WTC11 (cell line): ENCODE results near the gene AMN. TPM values are rescaled to one million over a fixed set of nuclear protein-coding genes. Genes with fewer than 3 reads are reported as not detected.

ENCODE experiments used
- ATAC-seq: fragments of 200-7000 bp; cut with Tn5 transposase; 2 replicates; pipeline ENCODE4 v1.10.0; 2021; ENCODE audit warnings: mild to moderate bottlenecking, moderate library complexity
- CTCF ChIA-PET: fragments of 300-600 bp; sonication (Branson Sonifier 250); formaldehyde crosslinking; loops from one replicate; lab custom pipeline; 2021; ENCODE audit warnings: antibody characterized with exemption; lab: Charles Lee
- POLR2A ChIA-PET: fragments of 350-600 bp; sonication (Branson Sonifier 250); formaldehyde crosslinking; loops from one replicate; lab custom pipeline; 2021; ENCODE audit warnings: antibody characterized with exemption; lab: Charles Lee
- DNase-seq: peaks from one replicate; pipeline ENCODE4 v3.0.0; 2021; ENCODE audit warnings: low spot score
- H3K27ac Mint-ChIP-seq: 2 replicates; pipeline ENCODE4 v1.8.0; 2021; ENCODE audit warnings: mixed read lengths
- H3K27me3 Mint-ChIP-seq: 2 replicates; pipeline ENCODE4 v1.8.0; 2021; ENCODE audit warnings: low read depth, mild to moderate bottlenecking, moderate library complexity, mixed read lengths
- H3K36me3 Mint-ChIP-seq: 2 replicates; pipeline ENCODE4 v1.8.0; 2021; ENCODE audit warnings: mixed read lengths
- H3K4me1 Mint-ChIP-seq: 2 replicates; pipeline ENCODE4 v1.8.0; 2022; ENCODE audit warnings: mixed read lengths
- H3K4me3 Mint-ChIP-seq: 2 replicates; pipeline ENCODE4 v1.8.0; 2021; ENCODE audit warnings: mild to moderate bottlenecking, moderate library complexity, mixed read lengths
- H3K9me3 Mint-ChIP-seq: 2 replicates; pipeline ENCODE4 v1.8.0; 2021; ENCODE audit warnings: mixed read lengths
- ATF1 ChIP-seq: sonication (generic); formaldehyde crosslinking; IDR thresholded peaks from 2 replicates; pipeline ENCODE4 v1.8.1; 2023; ENCODE audit warnings: mild to moderate bottlenecking, moderate library complexity, missing genetic modification reagents
- ATF3 ChIP-seq: sonication (generic); formaldehyde crosslinking; conservative IDR thresholded peaks from 2 replicates; pipeline ENCODE4 v1.8.1; 2022; ENCODE audit warnings: mild to moderate bottlenecking, missing genetic modification reagents
- ATF6 ChIP-seq: sonication (generic); formaldehyde crosslinking; IDR thresholded peaks from 2 replicates; pipeline ENCODE4 v1.8.1; 2023; ENCODE audit warnings: mild to moderate bottlenecking, missing genetic modification reagents
- CDX4 ChIP-seq: fragments of 250-450 bp; sonication (Bioruptor Pico); IDR thresholded peaks from 2 replicates; pipeline ENCODE4 v1.9.0; 2021; ENCODE audit warnings: moderate library complexity, mild to moderate bottlenecking, inconsistent platforms, borderline replicate concordance
- CREB1 ChIP-seq: sonication (generic); formaldehyde crosslinking; IDR thresholded peaks from 2 replicates; pipeline ENCODE4 v1.8.0; 2023; ENCODE audit warnings: mild to moderate bottlenecking, missing genetic modification reagents
- E2F1 ChIP-seq: sonication (generic); formaldehyde crosslinking; IDR thresholded peaks from 2 replicates; pipeline ENCODE4 v1.8.0; 2022; ENCODE audit warnings: mild to moderate bottlenecking, missing genetic modification reagents
- E2F5 ChIP-seq: sonication (generic); formaldehyde crosslinking; IDR thresholded peaks from 2 replicates; pipeline ENCODE4 v1.8.1; 2022; ENCODE audit warnings: mild to moderate bottlenecking, moderate library complexity, missing genetic modification reagents
- EMX1 ChIP-seq: fragments of 250-450 bp; sonication (Bioruptor Pico); IDR thresholded peaks from 2 replicates; pipeline ENCODE4 v1.8.0; 2021; ENCODE audit warnings: mild to moderate bottlenecking
- GTF2I ChIP-seq: fragments of 250-450 bp; sonication (Bioruptor Pico); conservative IDR thresholded peaks from 2 replicates; pipeline ENCODE4 v1.4.0; 2021; ENCODE audit warnings: mild to moderate bottlenecking
- IRF1 ChIP-seq: sonication (generic); formaldehyde crosslinking; IDR thresholded peaks from 2 replicates; pipeline ENCODE4 v1.8.0; 2023; ENCODE audit warnings: missing genetic modification reagents
- MLX ChIP-seq: sonication (generic); formaldehyde crosslinking; IDR thresholded peaks from 2 replicates; pipeline ENCODE4 v1.8.1; 2023; ENCODE audit warnings: mild to moderate bottlenecking, missing genetic modification reagents, moderate library complexity
- NFE2L1 ChIP-seq: sonication (generic); formaldehyde crosslinking; IDR thresholded peaks from 2 replicates; pipeline ENCODE4 v1.8.1; 2023; ENCODE audit warnings: missing genetic modification reagents
- NFYB ChIP-seq: sonication (generic); formaldehyde crosslinking; conservative IDR thresholded peaks from 2 replicates; pipeline ENCODE4 v1.8.0; 2022; ENCODE audit warnings: low read depth, missing genetic modification reagents
- NR1H2 ChIP-seq: sonication (generic); formaldehyde crosslinking; IDR thresholded peaks from 2 replicates; pipeline ENCODE4 v1.9.0; 2021; ENCODE audit warnings: mild to moderate bottlenecking, moderate library complexity, missing genetic modification reagents
- NR2C2 ChIP-seq: sonication (generic); formaldehyde crosslinking; IDR thresholded peaks from 2 replicates; pipeline ENCODE4 v1.8.0; 2022; ENCODE audit warnings: mild to moderate bottlenecking, missing genetic modification reagents
- PRDM15 ChIP-seq: sonication (generic); formaldehyde crosslinking; IDR thresholded peaks from 2 replicates; pipeline ENCODE4 v1.8.0; 2022; ENCODE audit warnings: missing genetic modification reagents
- RELA ChIP-seq: sonication (generic); formaldehyde crosslinking; IDR thresholded peaks from 2 replicates; pipeline ENCODE4 v1.8.1; 2022; ENCODE audit warnings: missing genetic modification reagents, mild to moderate bottlenecking, borderline replicate concordance
- SMAD4 ChIP-seq: sonication (generic); formaldehyde crosslinking; IDR thresholded peaks from 2 replicates; pipeline ENCODE4 v1.8.0; 2022; ENCODE audit warnings: mild to moderate bottlenecking, missing genetic modification reagents
- SOX15 ChIP-seq: fragments of 250-450 bp; sonication (Bioruptor Pico); IDR thresholded peaks from 2 replicates; pipeline ENCODE4 v1.9.0; 2021; ENCODE audit warnings: mild to moderate bottlenecking
- TCF7 ChIP-seq: sonication (generic); formaldehyde crosslinking; IDR thresholded peaks from 2 replicates; pipeline ENCODE4 v1.8.0; 2022; ENCODE audit warnings: mild to moderate bottlenecking, low read depth, missing genetic modification reagents, moderate library complexity
- ZNF121 ChIP-seq: sonication (generic); formaldehyde crosslinking; IDR thresholded peaks from 2 replicates; pipeline ENCODE4 v1.8.0; 2023; ENCODE audit warnings: missing genetic modification reagents
- ZNF219 ChIP-seq: sonication (generic); formaldehyde crosslinking; IDR thresholded peaks from 2 replicates; pipeline ENCODE4 v1.8.0; 2023; ENCODE audit warnings: missing genetic modification reagents, mild to moderate bottlenecking, borderline replicate concordance
- ZNF317 ChIP-seq: sonication (generic); formaldehyde crosslinking; IDR thresholded peaks from 2 replicates; pipeline ENCODE4 v1.8.1; 2023; ENCODE audit warnings: low read depth, mild to moderate bottlenecking, moderate library complexity, missing genetic modification reagents, borderline replicate concordance
- total RNA-seq: library from RNA; stranded (reverse); gene quantifications from 3 replicates; pipeline ENCODE4 v1.2.3, GENCODE V29; 2021

AMN gene
- total RNA-seq, 1 experiment from 2014 or later: 2.8 TPM

GRCh38 chr14:102891556-102891955 is 30.9 kb upstream of the AMN start (continued):
- no peak for TF ChIP-seq PRDM15
- no peak for TF ChIP-seq E2F5 (CRISPR knock-in tag)
- TF ChIP-seq ATF3 (CRISPR knock-in tag): no peak
- no peak for TF ChIP-seq TCF7 (CRISPR knock-in tag)
- TF ChIP-seq IRF1 (CRISPR knock-in tag): no peak
- no peak for TF ChIP-seq EMX1 (CRISPR knock-in tag)
- no peak for TF ChIP-seq RELA (CRISPR knock-in tag)
- no peak for TF ChIP-seq SMAD4 (CRISPR knock-in tag)
- no peak for TF ChIP-seq NR2C2 (CRISPR knock-in tag)

- no peak overlapping the region for H3K4me3 Mint-ChIP-seq
- CTCF ChIA-PET: no interaction called here
- no peak for TF ChIP-seq NR1H2 (CRISPR knock-in tag)
- TF ChIP-seq, all 79 proteins: peak for 0
- DNase-seq (no peak), ATAC-seq (no peak)
- POLR2A ChIA-PET: no interaction called here
- Mint-ChIP-seq H3K27ac (no peak overlapping the region), H3K4me1 (no peaks in the 10 kb centered on the region), H3K27me3 (no peaks in the 10 kb centered on the region), H3K36me3 (no peaks in the 10 kb centered on the region), H3K9me3 (no peaks in the 10 kb centered on the region)
Observed at GRCh38 chr14:102892651-102893050, 29.8 kb upstream of the AMN start.

- no peak for DNase-seq
- Mint-ChIP-seq H3K27ac (no peak overlapping the region), H3K4me1 (no peaks in the 10 kb centered on the region), H3K4me3 (no peak overlapping the region), H3K36me3 (no peaks in the 10 kb centered on the region), H3K27me3 (no peaks in the 10 kb centered on the region), H3K9me3 (no peaks in the 10 kb centered on the region)
- POLR2A ChIA-PET: no interaction called here
- ATAC-seq: no peak
- no peak for TF ChIP-seq ZNF317 (CRISPR knock-in tag)
- TF ChIP-seq CDX4: no peak
- no peak for TF ChIP-seq CREB1
- no peak for TF ChIP-seq NFE2L1 (CRISPR knock-in tag)
- TF ChIP-seq ATF1 (CRISPR knock-in tag): no peak
- no peak for TF ChIP-seq ZNF219
- TF ChIP-seq E2F1 (CRISPR knock-in tag): no peak
- no peak for TF ChIP-seq NFYB (CRISPR knock-in tag)
- TF ChIP-seq GTF2I (CRISPR knock-in tag): no peak
- TF ChIP-seq SMAD4 (CRISPR knock-in tag): no peak
- no peak for TF ChIP-seq MLX (CRISPR knock-in tag)
- no peak for TF ChIP-seq ATF6 (CRISPR knock-in tag)
- TF ChIP-seq SOX15: no peak
- TF ChIP-seq ZNF121 (CRISPR knock-in tag): no peak
- CTCF ChIA-PET: no interaction called here
Observed at GRCh38 chr14:102893452-102893851, 29.0 kb upstream of the AMN start.
